WTC11 (cell line): Measurements from ENCODE around the gene COL27A1.

Experiments used
- CTCF ChIP-seq: fragments of 200-600 bp; IDR thresholded peaks from 2 replicates; pipeline ENCODE4 v1.8.0; 2022; ENCODE audit warnings: antibody characterized with exemption
- MAX ChIP-seq: sonication (generic); formaldehyde crosslinking; IDR thresholded peaks from 2 replicates; pipeline ENCODE4 v1.8.0; 2022; ENCODE audit warnings: mild to moderate bottlenecking, missing genetic modification reagents
- SP1 ChIP-seq: sonication (generic); formaldehyde crosslinking; conservative IDR thresholded peaks from 2 replicates; pipeline ENCODE4 v1.8.1; 2022; ENCODE audit warnings: missing genetic modification reagents
- TEAD4 ChIP-seq: sonication (generic); formaldehyde crosslinking; IDR thresholded peaks from 2 replicates; pipeline ENCODE4 v1.8.0; 2022; ENCODE audit warnings: mild to moderate bottlenecking, missing genetic modification reagents
- USF2 ChIP-seq: sonication (generic); formaldehyde crosslinking; IDR thresholded peaks from 2 replicates; pipeline ENCODE4 v1.8.1; 2023; ENCODE audit warnings: mild to moderate bottlenecking, missing genetic modification reagents, moderate library complexity
- ZBTB43 ChIP-seq: sonication (generic); formaldehyde crosslinking; IDR thresholded peaks from 2 replicates; pipeline ENCODE4 v1.8.1; 2023; ENCODE audit warnings: mild to moderate bottlenecking, missing genetic modification reagents
- ZNF423 ChIP-seq: fragments of 250-450 bp; sonication (Bioruptor Pico); IDR thresholded peaks from 2 replicates; pipeline ENCODE4 v2.1.2; 2022; ENCODE audit warnings: mild to moderate bottlenecking, moderate library complexity

GRCh38 chr9:114231719-114232449, 76.5 kb downstream of the COL27A1 start:
- TF ChIP-seq CTCF, result no peak
- TF ChIP-seq ZNF423 (CRISPR knock-in tag), result no peak
- TF ChIP-seq SP1 (CRISPR knock-in tag), result no peak
- no peak for TF ChIP-seq USF2 (CRISPR knock-in tag)
- no peak for TF ChIP-seq MAX (CRISPR knock-in tag)
- TF ChIP-seq TEAD4, result no peak
- TF ChIP-seq ZBTB43 (CRISPR knock-in tag), result no peak
